Measurements from ENCODE around the gene TTC33.

DNA sequence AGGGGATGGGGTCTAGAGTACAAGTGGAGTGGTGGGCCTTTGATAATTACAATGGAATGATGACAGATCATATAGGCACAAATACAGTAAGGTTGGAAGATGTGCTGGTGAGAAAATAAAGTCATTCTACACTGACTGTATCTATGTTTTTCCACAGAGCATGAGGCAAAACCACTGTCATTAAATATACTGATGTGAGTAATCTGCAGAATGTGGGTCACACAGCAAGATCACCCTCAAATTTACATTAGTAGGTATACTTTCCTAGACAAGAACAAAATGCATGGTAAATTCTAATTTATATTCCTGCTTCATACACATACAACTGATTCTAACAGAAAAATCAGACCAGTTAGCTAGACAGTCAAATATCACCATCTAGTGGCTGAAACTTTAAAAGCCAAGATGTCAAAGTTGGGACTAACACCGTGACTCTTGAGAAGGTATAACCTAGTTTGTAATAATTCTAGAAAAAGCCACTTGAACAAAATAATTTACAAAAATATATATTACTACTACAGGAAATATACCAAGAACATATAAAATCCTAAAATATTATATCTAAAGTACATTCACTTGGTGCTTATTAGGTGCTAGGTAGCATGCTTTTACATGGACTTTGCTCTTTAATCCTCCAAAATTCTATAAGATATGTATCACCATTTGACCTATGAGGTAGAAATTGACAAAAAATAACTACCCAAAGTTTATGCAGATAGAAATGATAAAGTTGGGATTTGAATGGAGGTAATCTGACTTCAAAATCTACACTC, 19.5 kb downstream of the TTC33 start:
- TF ChIP-seq EZH2 (IDR thresholded peaks at IDR 0.05; ENCODE audit: borderline replicate concordance, insufficient read depth, low read depth, low read length, poor library complexity, severe bottlenecking), result no peak
- TF ChIP-seq, protein P1, sequence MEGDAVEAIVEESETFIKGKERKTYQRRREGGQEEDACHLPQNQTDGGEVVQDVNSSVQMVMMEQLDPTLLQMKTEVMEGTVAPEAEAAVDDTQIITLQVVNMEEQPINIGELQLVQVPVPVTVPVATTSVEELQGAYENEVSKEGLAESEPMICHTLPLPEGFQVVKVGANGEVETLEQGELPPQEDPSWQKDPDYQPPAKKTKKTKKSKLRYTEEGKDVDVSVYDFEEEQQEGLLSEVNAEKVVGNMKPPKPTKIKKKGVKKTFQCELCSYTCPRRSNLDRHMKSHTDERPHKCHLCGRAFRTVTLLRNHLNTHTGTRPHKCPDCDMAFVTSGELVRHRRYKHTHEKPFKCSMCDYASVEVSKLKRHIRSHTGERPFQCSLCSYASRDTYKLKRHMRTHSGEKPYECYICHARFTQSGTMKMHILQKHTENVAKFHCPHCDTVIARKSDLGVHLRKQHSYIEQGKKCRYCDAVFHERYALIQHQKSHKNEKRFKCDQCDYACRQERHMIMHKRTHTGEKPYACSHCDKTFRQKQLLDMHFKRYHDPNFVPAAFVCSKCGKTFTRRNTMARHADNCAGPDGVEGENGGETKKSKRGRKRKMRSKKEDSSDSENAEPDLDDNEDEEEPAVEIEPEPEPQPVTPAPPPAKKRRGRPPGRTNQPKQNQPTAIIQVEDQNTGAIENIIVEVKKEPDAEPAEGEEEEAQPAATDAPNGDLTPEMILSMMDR (IDR thresholded peaks at IDR 0.05), result peak; percentile 93
